Natural killer cell treated with Interleukin-12 subunit alpha and Interleukin-12 subunit beta and Interleukin-15 and Interleukin-18, amount 100 ng/mL, for 72 hours (primary cell): Measurements from ENCODE around the gene PRSS38. TPM values are rescaled to one million over a fixed set of nuclear protein-coding genes. Genes with fewer than 3 reads are reported as not detected.

ENCODE experiments used
- ATAC-seq, 2 donors: fragments of 150-1000 bp; cut with Tn5 transposase in 1 of 2; sonication (Bioruptor Pico), chemical (Tn5 transposase) in 1 of 2; 2 replicates each; pipeline ENCODE4 v1.10.0; 2021
- DNase-seq: peaks from one replicate; pipeline ENCODE4 v3.0.0; 2022; ENCODE audit warnings: low spot score
- H3K27ac Mint-ChIP-seq, 2 donors: 1 replicate in 1 of 2; 2 replicates in 1 of 2; pipeline ENCODE4 v1.8.0; 2022; ENCODE audit warnings: mixed read lengths in 2 of 2, mild to moderate bottlenecking in 1 of 2, moderate library complexity in 1 of 2
- H3K27me3 Mint-ChIP-seq, 2 donors: 1 replicate in 1 of 2; 2 replicates in 1 of 2; pipeline ENCODE4 v1.8.0; 2022; ENCODE audit warnings: mixed read lengths in 2 of 2
- H3K36me3 Mint-ChIP-seq: one replicate; pipeline ENCODE4 v1.8.0; 2022; ENCODE audit warnings: mixed read lengths
- H3K4me1 Mint-ChIP-seq, 2 donors: 1 replicate in 1 of 2; 2 replicates in 1 of 2; pipeline ENCODE4 v1.8.0; 2022; ENCODE audit warnings: low read depth in 2 of 2, mixed read lengths in 2 of 2, mild to moderate bottlenecking in 1 of 2
- H3K4me3 Mint-ChIP-seq: one replicate; pipeline ENCODE4 v1.8.0; 2022; ENCODE audit warnings: mixed read lengths
- H3K9me3 Mint-ChIP-seq: 2 replicates; pipeline ENCODE4 v1.8.0; 2022; ENCODE audit warnings: mixed read lengths
- total RNA-seq, 2 donors: library from RNA; stranded (reverse); gene quantifications; one replicate each; pipeline ENCODE4 v1.2.3, GENCODE V29; 2022

Gene PRSS38
- total RNA-seq, 2 donors from 2014 or later, result not detected

GRCh38 chr1:227892489-227893299 lies 77.2 kb downstream of the PRSS38 start:
- Mint-ChIP-seq H3K27me3 (no peaks in the 10 kb centered on the region), H3K36me3 (no peaks in the 10 kb centered on the region), H3K9me3 (no peaks in the 10 kb centered on the region), H3K27ac (no peak overlapping the region), H3K4me3 (no peak overlapping the region), H3K4me1 (peaks cover 3 to 5% of the 10 kb centered on the region in 2 donors)
- DNase-seq (no peak), ATAC-seq (no peak)

- no peaks in the 10 kb centered on the region for H3K36me3 Mint-ChIP-seq
These were observed 77.9 kb downstream of the PRSS38 start for GRCh38 chr1:227893300-227893948.

GRCh38 chr1:227893949-227894721 lies 78.7 kb downstream of the PRSS38 start:
- Mint-ChIP-seq H3K4me3 (no peak overlapping the region), H3K27ac (no peak overlapping the region), H3K27me3 (no peaks in the 10 kb centered on the region), H3K9me3 (no peaks in the 10 kb centered on the region), H3K36me3 (no peaks in the 10 kb centered on the region), H3K4me1 (peaks cover 6 to 9% of the 10 kb centered on the region in 2 donors)
- ATAC-seq, result no peak
- no peak for DNase-seq

More at GRCh38 chr1:227893300-227893948, 77.9 kb downstream of the PRSS38 start:
- no peaks in the 10 kb centered on the region for H3K9me3 Mint-ChIP-seq
- H3K4me1 Mint-ChIP-seq, result peaks cover 6 to 7% of the 10 kb centered on the region in 2 donors
- ATAC-seq (no peak), DNase-seq (no peak)
- H3K27me3 Mint-ChIP-seq, result no peaks in the 10 kb centered on the region
- H3K27ac Mint-ChIP-seq, result no peak overlapping the region
- H3K4me3 Mint-ChIP-seq, result no peak overlapping the region

GRCh38 chr1:227894831-227895451 lies 79.5 kb downstream of the PRSS38 start:
- no peak overlapping the region for H3K4me3 Mint-ChIP-seq

More at GRCh38 chr1:227894831-227895451, 79.5 kb downstream of the PRSS38 start:
- H3K4me1 Mint-ChIP-seq, result peaks cover 12% of the 10 kb centered on the region in 2 donors
- no peaks in the 10 kb centered on the region for H3K27me3 Mint-ChIP-seq
- no peaks in the 10 kb centered on the region for H3K9me3 Mint-ChIP-seq
- H3K27ac Mint-ChIP-seq, result no peak overlapping the region
- ATAC-seq, result no peak
- DNase-seq, result no peak
- H3K36me3 Mint-ChIP-seq, result no peaks in the 10 kb centered on the region

Other genes with a start within 250 kb of the PRSS38 start
- 10 to 100 TPM; 17.3 to 34.0 TPM for gene JMJD4, start 80.4 kb upstream of the PRSS38 start, total RNA-seq
- gene SNAP47, start 80.2 kb upstream of the PRSS38 start, total RNA-seq, result 10 to 100 TPM; 23.5 to 32.5 TPM
- under 1 TPM in 1 of 2 donors, not detected in 1; 0.11 TPM for gene WNT9A, start 132.3 kb downstream of the PRSS38 start, total RNA-seq
- not detected for gene WNT3A, start 191.3 kb downstream of the PRSS38 start, total RNA-seq